ENCODE measurements around the gene RNGTT. TPM values are rescaled to one million over a fixed set of nuclear protein-coding genes. Genes with fewer than 3 reads are reported as not detected.

The RNGTT gene
- total RNA-seq, 1 donor: 38.0 TPM

- DNase-seq (ENCODE audit: low read depth): no peak
- TF ChIP-seq, protein P1, sequence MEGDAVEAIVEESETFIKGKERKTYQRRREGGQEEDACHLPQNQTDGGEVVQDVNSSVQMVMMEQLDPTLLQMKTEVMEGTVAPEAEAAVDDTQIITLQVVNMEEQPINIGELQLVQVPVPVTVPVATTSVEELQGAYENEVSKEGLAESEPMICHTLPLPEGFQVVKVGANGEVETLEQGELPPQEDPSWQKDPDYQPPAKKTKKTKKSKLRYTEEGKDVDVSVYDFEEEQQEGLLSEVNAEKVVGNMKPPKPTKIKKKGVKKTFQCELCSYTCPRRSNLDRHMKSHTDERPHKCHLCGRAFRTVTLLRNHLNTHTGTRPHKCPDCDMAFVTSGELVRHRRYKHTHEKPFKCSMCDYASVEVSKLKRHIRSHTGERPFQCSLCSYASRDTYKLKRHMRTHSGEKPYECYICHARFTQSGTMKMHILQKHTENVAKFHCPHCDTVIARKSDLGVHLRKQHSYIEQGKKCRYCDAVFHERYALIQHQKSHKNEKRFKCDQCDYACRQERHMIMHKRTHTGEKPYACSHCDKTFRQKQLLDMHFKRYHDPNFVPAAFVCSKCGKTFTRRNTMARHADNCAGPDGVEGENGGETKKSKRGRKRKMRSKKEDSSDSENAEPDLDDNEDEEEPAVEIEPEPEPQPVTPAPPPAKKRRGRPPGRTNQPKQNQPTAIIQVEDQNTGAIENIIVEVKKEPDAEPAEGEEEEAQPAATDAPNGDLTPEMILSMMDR (IDR thresholded peaks at IDR 0.05; ENCODE audit: insufficient read depth, low read depth, low read length): no peak
- H3K4me3 ChIP-seq (ENCODE audit: low read depth, low read length): no peak overlapping the region
Measured at GRCh38 chr6:88880021-88880420, 83.4 kb downstream of the RNGTT start.

GRCh38 chr6:88877893-88878292 lies 85.5 kb downstream of the RNGTT start:
- H3K4me3 ChIP-seq (ENCODE audit: low read depth, low read length): no peak overlapping the region
- TF ChIP-seq, protein P1 (IDR thresholded peaks at IDR 0.05; ENCODE audit: insufficient read depth, low read depth, low read length): no peak

DNA sequence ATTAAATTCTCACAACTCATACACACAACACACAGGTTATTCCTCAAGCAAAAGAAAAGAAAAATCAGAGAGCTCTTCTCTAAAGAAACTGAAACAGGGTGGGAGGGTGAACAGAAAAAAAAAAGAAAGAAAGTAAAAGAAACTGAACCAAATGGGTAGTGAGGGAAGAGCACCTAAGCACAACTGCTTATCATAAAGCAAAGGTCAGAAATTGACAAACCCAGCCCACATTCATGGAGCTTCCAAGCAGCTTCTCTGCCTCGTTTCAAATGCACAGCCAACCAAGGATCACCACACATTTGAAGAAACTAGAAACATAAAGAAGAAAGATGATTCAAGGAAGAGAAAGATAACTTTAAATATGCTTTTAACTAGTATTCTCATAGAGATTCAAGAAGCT lies 90.5 kb downstream of the RNGTT start:
- no peak overlapping the region for H3K4me3 ChIP-seq (ENCODE audit: low read depth, low read length)
- DNase-seq (ENCODE audit: low read depth): no peak
- TF ChIP-seq, protein P1 (IDR thresholded peaks at IDR 0.05; ENCODE audit: insufficient read depth, low read depth, low read length): no peak

More at GRCh38 chr6:88877893-88878292, 85.5 kb downstream of the RNGTT start:
- no peak for DNase-seq (ENCODE audit: low read depth)

DNA sequence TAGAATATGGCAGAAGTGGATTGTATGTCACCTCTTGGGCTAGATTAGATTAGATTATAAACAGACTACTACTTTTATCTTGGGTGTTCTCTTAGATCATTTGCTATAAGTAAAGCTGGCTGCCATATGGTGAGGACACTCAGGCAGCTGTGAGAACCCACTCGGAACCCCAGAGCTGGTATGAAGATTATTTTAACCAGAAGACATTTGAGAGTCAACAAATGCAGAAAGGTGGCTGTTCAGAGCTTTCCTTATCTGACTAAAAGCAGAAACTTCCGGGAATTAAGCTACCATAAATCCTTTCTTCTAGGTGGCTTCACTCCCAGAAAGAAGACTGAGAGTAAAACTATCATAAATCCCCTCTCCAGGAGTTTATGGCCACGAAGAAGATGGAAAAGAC lies 91.9 kb downstream of the RNGTT start:
- TF ChIP-seq, protein P1 (IDR thresholded peaks at IDR 0.05; ENCODE audit: insufficient read depth, low read depth, low read length): no peak
- peak; percentile 79 for DNase-seq (ENCODE audit: low read depth)
- no peak overlapping the region for H3K4me3 ChIP-seq (ENCODE audit: low read depth, low read length)

DNA sequence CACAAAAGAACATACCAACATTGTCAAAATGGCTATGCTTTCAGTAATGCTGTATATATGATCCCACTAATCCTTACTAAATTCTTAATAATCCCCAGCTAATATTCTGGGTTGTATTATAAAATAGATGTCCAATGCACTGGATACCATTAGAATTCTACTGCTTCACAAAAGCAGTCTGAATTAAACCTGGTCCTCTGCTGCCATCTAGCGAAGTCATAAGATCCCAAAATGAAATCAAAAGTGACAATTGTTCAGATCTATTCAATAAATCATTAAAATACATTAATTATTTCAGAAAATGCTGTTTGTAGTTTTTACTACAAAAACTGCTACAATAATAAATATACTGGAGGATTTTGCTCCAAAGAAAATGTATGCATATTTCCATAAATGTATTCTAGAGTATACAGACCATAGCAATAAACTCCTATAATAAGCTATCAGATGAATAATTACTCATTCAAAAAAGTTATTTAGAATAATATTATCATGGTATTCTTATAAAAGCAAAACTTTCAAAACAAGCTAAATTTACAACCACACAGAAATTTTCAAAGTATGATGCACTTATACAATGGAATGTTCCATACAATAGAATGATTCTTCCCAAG lies 92.6 kb downstream of the RNGTT start:
- DNase-seq (ENCODE audit: low read depth): peak; percentile 75
- TF ChIP-seq, protein P1 (IDR thresholded peaks at IDR 0.05; ENCODE audit: insufficient read depth, low read depth, low read length): peak; percentile 58
- no peak overlapping the region for H3K4me3 ChIP-seq (ENCODE audit: low read depth, low read length)

DNA sequence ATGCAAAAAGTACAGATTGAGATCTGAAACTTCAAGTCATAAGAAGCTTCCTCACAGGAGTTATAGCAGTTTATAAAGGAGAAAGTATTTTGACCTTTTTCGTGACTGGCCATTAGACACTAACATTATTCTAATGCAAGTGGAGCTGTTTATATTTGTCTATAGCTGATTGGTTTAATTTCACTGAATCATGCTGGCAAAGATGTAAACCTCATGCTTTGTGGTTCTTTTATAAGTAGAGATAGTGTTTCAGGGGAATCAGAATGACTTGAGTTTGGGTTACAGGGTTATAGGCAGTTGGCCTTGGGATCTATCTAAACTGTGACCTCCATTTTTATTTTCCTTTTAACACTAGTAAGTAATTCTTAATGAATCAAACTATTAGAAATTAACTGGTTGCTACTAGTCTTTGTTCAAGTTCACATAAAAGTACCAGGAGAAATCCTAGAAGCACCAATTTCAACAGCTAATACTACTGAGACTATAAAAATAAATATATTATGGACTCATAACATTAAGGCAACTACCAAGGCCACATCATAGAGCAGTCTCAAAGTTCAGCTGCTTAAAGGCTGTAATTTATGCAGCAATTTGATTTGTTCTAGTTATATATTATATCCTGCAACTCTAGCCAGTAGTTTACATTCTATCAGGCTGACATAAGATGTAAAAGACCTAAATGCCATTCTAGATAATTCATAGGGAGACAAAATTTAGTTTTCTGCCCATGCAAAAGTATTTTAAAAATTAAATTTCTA lies 94.0 kb downstream of the RNGTT start:
- TF ChIP-seq, protein P1 (IDR thresholded peaks at IDR 0.05; ENCODE audit: insufficient read depth, low read depth, low read length): no peak
- no peak overlapping the region for H3K4me3 ChIP-seq (ENCODE audit: low read depth, low read length)
- peak; percentile 81 for DNase-seq (ENCODE audit: low read depth)
